Gastrocnemius medialis (tissue), 4 donors: ENCODE results near the gene CACNA1G. TPM values are rescaled to one million over a fixed set of nuclear protein-coding genes. Genes with fewer than 3 reads are reported as not detected.

Experiments used
- ATAC-seq, 2 donors: fragments of 150-250 bp; one replicate each; pipeline ENCODE4 v1.9.1; 2016
- DNase-seq, 2 donors: peaks; one replicate each; pipeline ENCODE4 v3.0.0-alpha.2; 2019
- H3K27ac ChIP-seq, 4 donors: fragments of 200-600 bp; sonication (generic); 1 replicate in 1 of 4; 2 replicates in 3 of 4; pipeline ENCODE4 v1.5.1; 2016 to 2018; ENCODE audit warnings: mild to moderate bottlenecking in 2 of 4, moderate library complexity in 1 of 4
- H3K27me3 ChIP-seq, 3 donors: fragments of 200-600 bp; sonication (generic) in 2 of 3; 1 replicate in 1 of 3; 2 replicates in 2 of 3; pipeline versions ENCODE4 v1.5.1 to v1.6.0; 2016 to 2019; ENCODE audit warnings: mild to moderate bottlenecking in 1 of 3, moderate library complexity in 1 of 3
- H3K36me3 ChIP-seq, 2 donors: fragments of 200-600 bp; sonication (generic) in 1 of 2; one replicate each; pipeline ENCODE4 v1.5.1; 2017 to 2018
- H3K4me1 ChIP-seq, 2 donors: fragments of 200-600 bp; sonication (generic) in 1 of 2; one replicate each; pipeline ENCODE4 v1.5.1; 2016 to 2017; ENCODE audit warnings: mild to moderate bottlenecking in 2 of 2
- H3K4me3 ChIP-seq, 4 donors: fragments of 200-600 bp; sonication (generic) in 3 of 4; 1 replicate in 1 of 4; 2 replicates in 3 of 4; pipeline ENCODE4 v1.5.1; 2016 to 2019; ENCODE audit warnings: mild to moderate bottlenecking in 2 of 4
- H3K9me3 ChIP-seq, 3 donors: fragments of 200-600 bp; sonication (generic) in 2 of 3; 1 replicate in 1 of 3; 2 replicates in 2 of 3; pipeline ENCODE4 v1.5.1; 2016 to 2019
- CTCF ChIP-seq, 5 experiments: fragments of 450-650 bp in 3 of 5; fragments of 200-600 bp in 2 of 5; sonication (generic) in 2 of 5; IDR thresholded peaks in 4 of 5; conservative IDR thresholded peaks in 1 of 5; 1 replicate in 4 of 5; 2 replicates in 1 of 5; pipeline ENCODE4 v1.5.1; 2016 to 2019; ENCODE audit warnings: antibody characterized with exemption in 5 of 5, mild to moderate bottlenecking in 3 of 5, moderate library complexity in 3 of 5
- POLR2A ChIP-seq, 2 donors: fragments of 450-650 bp; IDR thresholded peaks; one replicate each; pipeline ENCODE4 v1.6.1; 2017; ENCODE audit warnings: antibody characterized with exemption in 2 of 2, mild to moderate bottlenecking in 2 of 2, moderate library complexity in 2 of 2
- in situ Hi-C, 4 donors: fragments of 200-750 bp; cut with MboI; loops; one replicate each; pipeline versions ENCODE4 v1.15.0 to v1.8.0; 2017; ENCODE audit warnings: low sequenced_read_pairs in 4 of 4
- intact Hi-C: fragments of 100-400 bp; cut with DNase I; formaldehyde crosslinking; loops from one replicate; pipeline ENCODE4 v1.15.1; 2023; ENCODE audit warnings: low total_unique reads
- total RNA-seq, 4 donors: library from RNA; depleted of rRNA; stranded (reverse); fragments of >200 nt; gene quantifications; one replicate each; pipeline versions ENCODE4 v1.1.0 to v1.2.3, GENCODE V29; 2016

The CACNA1G gene
- total RNA-seq, 4 donors from 2014 or later = 0.09 to 0.10 TPM; not detected in 2

GRCh38 chr17:50551884-50552283, 8.6 kb upstream of the CACNA1G start:
- Histone ChIP-seq H3K9me3 (no peaks in the 10 kb centered on the region), H3K4me3 (no peak overlapping the region), H3K27me3 (no peaks in the 10 kb centered on the region), H3K27ac (no peak overlapping the region), H3K36me3 (peaks cover 0 to 8% of the 10 kb centered on the region in 2 donors), H3K4me1 (peaks cover 7 to 9% of the 10 kb centered on the region in 2 donors)
- TF ChIP-seq CTCF (IDR thresholded peaks at IDR 0.05 in 4 of 5, conservative IDR thresholded peaks at IDR 0.05 in 1 of 5) (no peak), POLR2A (IDR thresholded peaks at IDR 0.05) (no peak)
- DNase-seq (no peak), ATAC-seq (no peak)
- intact Hi-C loops = no loop called here
- in situ Hi-C loops = loop anchor here in 1 of 4 donors (10.0 kb wide), 2 partner anchors 73 to 143 kb away; no protein-coding TSS in a partner anchor

DNA sequence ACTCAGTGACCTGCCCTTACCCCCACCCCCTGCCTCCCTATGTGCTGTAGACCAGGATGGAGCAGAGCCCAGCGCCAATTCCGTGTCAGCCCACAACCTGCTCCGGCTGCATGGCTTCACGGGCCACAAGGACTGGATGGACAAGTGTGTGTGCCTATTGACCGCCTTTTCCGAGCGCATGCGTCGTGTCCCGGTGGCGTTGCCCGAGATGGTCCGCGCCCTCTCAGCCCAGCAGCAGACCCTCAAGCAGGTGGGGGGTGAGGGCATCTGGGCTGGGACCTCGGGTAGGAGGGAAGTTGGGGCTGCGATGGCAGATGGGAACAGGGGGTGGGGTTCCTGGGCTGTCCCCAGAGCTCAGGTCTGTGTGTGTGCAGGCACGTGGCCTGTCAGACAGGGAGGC, 6.3 kb upstream of the CACNA1G start:
- H3K36me3 ChIP-seq = peaks cover 0 to 8% of the 10 kb centered on the region in 2 donors
- intact Hi-C loops (no loop called here), in situ Hi-C loops (loop anchor here in 1 of 4 donors (10.0 kb wide), 2 partner anchors 71 to 141 kb away; no protein-coding TSS in a partner anchor)
- ATAC-seq (no peak), DNase-seq (no peak)
- H3K27me3 ChIP-seq = peaks cover 9 to 13% (median 11%) of the 10 kb centered on the region in 3 donors
- peaks cover 3 to 6% of the 10 kb centered on the region in 2 donors for H3K4me1 ChIP-seq
- TF ChIP-seq CTCF (IDR thresholded peaks at IDR 0.05 in 4 of 5, conservative IDR thresholded peaks at IDR 0.05 in 1 of 5) (no peak), POLR2A (IDR thresholded peaks at IDR 0.05) (no peak)
- H3K9me3 ChIP-seq = no peaks in the 10 kb centered on the region
- H3K4me3 ChIP-seq = no peak overlapping the region
- no peak overlapping the region for H3K27ac ChIP-seq

- DNase-seq = peak in 1 of 2 donors; percentile 33
- H3K27me3 ChIP-seq = peaks cover 31 to 37% (median 32%) of the 10 kb centered on the region in 3 donors
- peaks cover 14 to 25% of the 10 kb centered on the region in 2 donors for H3K4me1 ChIP-seq
- intact Hi-C loops (no loop called here), in situ Hi-C loops (loop anchor here in 1 of 4 donors (10.0 kb wide), 2 partner anchors 68 to 138 kb away; no protein-coding TSS in a partner anchor)
- TF ChIP-seq POLR2A (IDR thresholded peaks at IDR 0.05) = no peak
- TF ChIP-seq CTCF (IDR thresholded peaks at IDR 0.05 in 4 of 5, conservative IDR thresholded peaks at IDR 0.05 in 1 of 5) = no peak
- no peak overlapping the region for H3K27ac ChIP-seq
- no peaks in the 10 kb centered on the region for H3K36me3 ChIP-seq
- no peak for ATAC-seq
- H3K4me3 ChIP-seq = no peak overlapping the region
- H3K9me3 ChIP-seq = no peaks in the 10 kb centered on the region
These were observed 3.7 kb upstream of the CACNA1G start for GRCh38 chr17:50556803-50557202.

- Histone ChIP-seq H3K4me1 (peaks cover 14 to 25% of the 10 kb centered on the region in 2 donors), H3K27me3 (peaks cover 37 to 45% (median 40%) of the 10 kb centered on the region in 3 donors), H3K36me3 (no peaks in the 10 kb centered on the region), H3K27ac (no peak overlapping the region), H3K4me3 (no peak overlapping the region), H3K9me3 (no peaks in the 10 kb centered on the region)
- in situ Hi-C loops = loop anchor here in 1 of 4 donors (10.0 kb wide), 2 partner anchors 67 to 137 kb away; no protein-coding TSS in a partner anchor
- intact Hi-C loops = no loop called here
- TF ChIP-seq CTCF (IDR thresholded peaks at IDR 0.05 in 4 of 5, conservative IDR thresholded peaks at IDR 0.05 in 1 of 5) = no peak
- TF ChIP-seq POLR2A (IDR thresholded peaks at IDR 0.05) = no peak
- ATAC-seq = no peak
- DNase-seq = no peak
These were observed 2.9 kb upstream of the CACNA1G start for GRCh38 chr17:50557630-50558029.
